ENCODE results near the gene NEURL1. TPM values are rescaled to one million over a fixed set of nuclear protein-coding genes. Genes with fewer than 3 reads are reported as not detected.

Gene NEURL1
- total RNA-seq, 2 donors from 2014 or later, result 2.5 to 3.5 TPM

DNA sequence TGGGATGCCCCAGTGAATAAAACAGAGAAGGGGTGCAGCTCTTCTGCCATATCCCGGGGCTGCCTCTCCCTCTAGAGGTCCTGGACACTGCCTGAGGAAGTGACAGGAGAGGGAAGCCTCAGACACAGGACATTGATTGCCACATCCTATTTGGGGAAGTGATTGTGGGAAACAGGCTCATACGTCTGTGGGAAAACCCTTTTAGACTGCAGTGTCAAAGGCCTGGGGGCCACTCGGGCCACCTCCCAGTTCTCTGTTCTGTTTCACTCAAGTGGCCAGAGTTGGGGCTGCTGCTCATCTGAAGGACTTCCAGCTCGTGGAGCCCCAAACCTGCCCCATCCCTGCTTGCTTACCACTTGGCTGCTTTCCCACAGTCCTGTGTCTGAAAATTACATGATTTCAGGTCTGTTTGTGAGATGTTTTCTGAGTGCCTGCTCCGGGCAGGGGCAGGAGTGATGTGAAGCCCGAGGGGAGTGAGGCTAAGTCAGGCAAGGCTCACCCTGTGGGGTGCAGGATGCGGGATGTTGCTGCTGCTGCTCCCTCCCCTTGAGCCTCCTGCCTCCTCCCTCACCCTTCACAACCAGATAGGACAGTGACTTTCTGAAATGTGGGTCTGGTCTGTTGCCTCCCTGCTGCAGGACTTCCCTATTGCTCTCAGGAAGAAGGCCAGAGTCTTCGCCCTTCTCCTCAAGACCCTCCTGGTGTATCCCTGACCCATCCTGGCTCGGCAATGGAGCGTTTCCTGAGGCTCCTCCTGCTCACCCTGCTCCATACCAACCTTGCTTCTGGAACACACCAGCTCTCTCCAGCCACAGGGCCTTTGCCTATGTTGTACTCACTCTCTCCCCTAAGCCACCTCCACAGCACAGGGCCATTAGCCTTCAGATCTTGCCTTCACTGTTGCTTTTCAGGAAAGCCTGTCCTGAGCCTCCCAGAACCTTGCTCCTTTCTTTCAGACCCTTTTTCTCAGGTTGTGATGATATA is 58.4 kb downstream of the NEURL1 start:
- H3K4me1 Mint-ChIP-seq (ENCODE audit: low read depth), result peaks cover 16% of the 10 kb centered on the region
- ATAC-seq (replicated peaks in 1 of 2), result no peak
- H3K4me3 Mint-ChIP-seq, result no peak overlapping the region
- no peak for DNase-seq
- no peak overlapping the region for H3K27ac Mint-ChIP-seq
- no peaks in the 10 kb centered on the region for H3K36me3 Mint-ChIP-seq (ENCODE audit: insufficient read depth in 2 of 2)
- no peaks in the 10 kb centered on the region for H3K9me3 Mint-ChIP-seq
- peaks cover 18% of the 10 kb centered on the region for H3K27me3 Mint-ChIP-seq (ENCODE audit: low read depth)

DNA sequence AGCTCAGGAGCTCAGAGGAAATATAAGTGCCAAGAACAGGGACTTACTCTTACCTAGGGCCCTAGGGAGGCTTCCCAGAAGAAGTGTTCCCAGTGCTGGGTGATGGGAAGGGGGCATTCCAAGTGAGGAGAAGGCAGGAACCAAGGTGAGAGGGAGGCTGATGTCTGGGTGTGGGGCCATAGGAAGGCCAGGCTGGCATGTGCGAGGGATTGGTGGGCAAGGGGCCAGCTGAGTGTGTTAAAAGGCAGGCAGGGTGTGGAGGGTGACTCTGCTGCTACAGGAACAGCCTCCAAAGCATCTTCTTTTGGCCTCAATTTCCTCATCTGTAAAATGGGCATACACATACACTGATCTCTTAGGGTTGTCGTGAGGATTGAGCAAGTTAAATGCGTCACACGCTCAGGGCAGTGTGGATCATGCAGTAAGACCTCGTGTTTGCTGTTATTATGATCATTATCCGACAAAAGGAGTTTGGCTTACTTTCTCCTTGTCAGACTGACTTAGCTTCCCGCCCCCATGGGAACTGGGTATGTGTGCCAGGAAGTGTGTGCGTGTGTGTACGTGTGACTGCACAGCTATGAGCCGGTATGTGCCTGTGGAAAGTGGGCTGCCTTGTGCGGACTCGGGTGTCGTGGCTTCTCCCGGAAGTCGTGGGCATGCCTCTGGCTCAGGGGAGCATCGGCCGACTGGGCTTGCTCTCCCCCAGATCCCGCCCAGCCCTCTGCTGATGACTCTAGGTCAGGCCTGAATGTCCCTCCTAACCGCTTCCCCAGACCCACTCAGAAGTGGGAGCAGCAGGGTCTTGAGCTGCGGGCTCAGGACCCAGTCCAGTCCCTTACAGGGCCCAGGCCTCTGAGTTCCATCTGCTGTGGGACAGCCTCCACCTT is 59.6 kb downstream of the NEURL1 start:
- Mint-ChIP-seq H3K36me3 (ENCODE audit: insufficient read depth in 2 of 2) (no peaks in the 10 kb centered on the region), H3K9me3 (no peaks in the 10 kb centered on the region), H3K27ac (no peak overlapping the region), H3K4me1 (ENCODE audit: low read depth) (peaks cover 16% of the 10 kb centered on the region), H3K4me3 (no peak overlapping the region), H3K27me3 (ENCODE audit: low read depth) (peaks cover 22% of the 10 kb centered on the region)
- ATAC-seq (replicated peaks in 1 of 2) (no peak), DNase-seq (no peak)

- Mint-ChIP-seq H3K27ac (no peak overlapping the region), H3K27me3 (ENCODE audit: low read depth) (peaks cover 28% of the 10 kb centered on the region), H3K9me3 (no peaks in the 10 kb centered on the region), H3K4me1 (ENCODE audit: low read depth) (peaks cover 16% of the 10 kb centered on the region), H3K4me3 (peak overlapping the region; percentile 79 to 83), H3K36me3 (ENCODE audit: insufficient read depth in 2 of 2) (no peaks in the 10 kb centered on the region)
- ATAC-seq (replicated peaks in 1 of 2), result peak; percentile 81 to 84
- peak; percentile 55 to 63 for DNase-seq
These were observed 60.4 kb downstream of the NEURL1 start for GRCh38 chr10:103553743-103554487.

GRCh38 chr10:103554488-103555324 is 61.2 kb downstream of the NEURL1 start:
- peak overlapping the region; percentile 79 to 83 for H3K4me3 Mint-ChIP-seq
- H3K27me3 Mint-ChIP-seq (ENCODE audit: low read depth), result peaks cover 28% of the 10 kb centered on the region
- H3K4me1 Mint-ChIP-seq (ENCODE audit: low read depth), result peaks cover 16% of the 10 kb centered on the region
- no peaks in the 10 kb centered on the region for H3K36me3 Mint-ChIP-seq (ENCODE audit: insufficient read depth in 2 of 2)
- no peaks in the 10 kb centered on the region for H3K9me3 Mint-ChIP-seq
- DNase-seq, result peak; percentile 23 to 38
- peak; percentile 54 to 60 for ATAC-seq (replicated peaks in 1 of 2)
- no peak overlapping the region for H3K27ac Mint-ChIP-seq

DNA sequence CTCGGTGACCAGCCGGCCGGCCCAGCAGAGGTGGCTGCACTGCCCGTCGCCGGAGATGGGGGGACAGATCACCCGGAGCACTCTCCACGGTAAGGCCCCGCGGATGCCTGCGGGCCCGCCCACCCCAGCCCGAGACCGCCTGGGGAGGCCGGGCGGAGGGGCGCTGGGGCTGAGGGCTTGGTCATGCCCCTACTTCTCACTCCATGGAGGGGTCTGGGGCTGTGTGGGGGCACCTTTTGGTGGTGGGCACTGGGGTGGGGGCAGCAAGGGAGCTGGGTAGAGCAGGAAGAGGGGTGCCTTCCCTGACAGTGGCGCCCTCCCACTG is 61.8 kb downstream of the NEURL1 start:
- peak overlapping the region in 1 of 2 donors; percentile 50 for H3K4me3 Mint-ChIP-seq
- H3K9me3 Mint-ChIP-seq, result no peaks in the 10 kb centered on the region
- ATAC-seq (replicated peaks in 1 of 2), result peak; percentile 10 to 16
- H3K27me3 Mint-ChIP-seq (ENCODE audit: low read depth), result peaks cover 28% of the 10 kb centered on the region
- H3K4me1 Mint-ChIP-seq (ENCODE audit: low read depth), result peaks cover 16% of the 10 kb centered on the region
- H3K36me3 Mint-ChIP-seq (ENCODE audit: insufficient read depth in 2 of 2), result no peaks in the 10 kb centered on the region
- no peak for DNase-seq
- no peak overlapping the region for H3K27ac Mint-ChIP-seq

DNA sequence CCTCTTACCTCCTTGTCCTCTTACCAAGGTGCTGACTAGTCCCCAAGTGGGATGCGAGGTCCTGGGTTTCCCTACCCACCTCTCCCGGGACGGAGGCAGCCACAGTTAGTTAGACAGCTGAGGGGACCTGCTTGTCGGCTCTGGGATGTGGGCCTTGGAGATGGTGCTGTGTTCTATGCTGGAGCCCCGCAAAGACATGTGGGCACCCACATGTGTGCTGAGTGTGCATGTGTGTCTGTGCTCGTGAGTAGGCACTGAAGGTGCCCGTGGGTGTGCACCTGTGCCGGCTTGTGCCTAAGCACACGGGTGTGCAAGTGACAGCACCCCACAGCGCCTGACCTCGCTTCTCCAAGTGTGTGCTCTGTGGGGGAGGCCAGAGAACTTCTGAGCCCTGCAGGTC is 62.2 kb downstream of the NEURL1 start:
- peaks cover 28% of the 10 kb centered on the region for H3K27me3 Mint-ChIP-seq (ENCODE audit: low read depth)
- no peaks in the 10 kb centered on the region for H3K9me3 Mint-ChIP-seq
- no peak for ATAC-seq (replicated peaks in 1 of 2)
- H3K4me1 Mint-ChIP-seq (ENCODE audit: low read depth), result peaks cover 16% of the 10 kb centered on the region
- no peak for DNase-seq
- peak overlapping the region in 1 of 2 donors; percentile 52 for H3K4me3 Mint-ChIP-seq
- no peaks in the 10 kb centered on the region for H3K36me3 Mint-ChIP-seq (ENCODE audit: insufficient read depth in 2 of 2)
- no peak overlapping the region for H3K27ac Mint-ChIP-seq

- peaks cover 16% of the 10 kb centered on the region for H3K4me1 Mint-ChIP-seq (ENCODE audit: low read depth)
- ATAC-seq (replicated peaks in 1 of 2), result no peak
- no peaks in the 10 kb centered on the region for H3K9me3 Mint-ChIP-seq
- DNase-seq, result no peak
- H3K27me3 Mint-ChIP-seq (ENCODE audit: low read depth), result peaks cover 28% of the 10 kb centered on the region
- H3K36me3 Mint-ChIP-seq (ENCODE audit: insufficient read depth in 2 of 2), result no peaks in the 10 kb centered on the region
- no peak overlapping the region for H3K4me3 Mint-ChIP-seq
- no peak overlapping the region for H3K27ac Mint-ChIP-seq
These were observed 63.0 kb downstream of the NEURL1 start for GRCh38 chr10:103556383-103557007.

GRCh38 chr10:103557455-103557854 is 64.0 kb downstream of the NEURL1 start:
- Mint-ChIP-seq H3K4me3 (no peak overlapping the region), H3K36me3 (ENCODE audit: insufficient read depth in 2 of 2) (no peaks in the 10 kb centered on the region), H3K9me3 (no peaks in the 10 kb centered on the region), H3K27me3 (ENCODE audit: low read depth) (peaks cover 28% of the 10 kb centered on the region), H3K27ac (no peak overlapping the region), H3K4me1 (ENCODE audit: low read depth) (peaks cover 16% of the 10 kb centered on the region)
- ATAC-seq (replicated peaks in 1 of 2) (no peak), DNase-seq (no peak)

DNA sequence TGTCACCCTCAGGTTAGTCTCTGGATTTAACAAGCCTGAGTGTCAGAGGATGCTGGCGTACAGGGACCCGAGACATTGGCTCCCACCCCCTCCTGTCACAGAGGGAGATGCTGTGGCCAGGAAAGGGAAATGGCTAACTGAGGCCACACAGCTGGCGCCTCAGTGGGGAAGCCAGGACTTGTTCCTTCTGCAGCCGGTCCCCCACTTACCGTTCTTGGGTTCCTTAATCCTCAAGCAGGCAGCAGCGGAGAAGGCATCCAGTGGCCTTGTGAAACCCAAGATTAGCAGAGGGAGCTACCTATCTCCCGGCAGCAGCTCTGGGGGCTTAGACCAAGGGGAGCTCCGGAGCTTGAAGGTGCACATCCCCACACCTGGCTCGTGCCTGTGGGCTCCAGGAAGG is 65.4 kb downstream of the NEURL1 start:
- Mint-ChIP-seq H3K27ac (no peak overlapping the region), H3K27me3 (ENCODE audit: low read depth) (peaks cover 28% of the 10 kb centered on the region), H3K9me3 (no peaks in the 10 kb centered on the region), H3K4me3 (no peak overlapping the region), H3K4me1 (ENCODE audit: low read depth) (peaks cover 10% of the 10 kb centered on the region), H3K36me3 (ENCODE audit: insufficient read depth in 2 of 2) (no peaks in the 10 kb centered on the region)
- ATAC-seq (replicated peaks in 1 of 2) (no peak), DNase-seq (no peak)

DNA sequence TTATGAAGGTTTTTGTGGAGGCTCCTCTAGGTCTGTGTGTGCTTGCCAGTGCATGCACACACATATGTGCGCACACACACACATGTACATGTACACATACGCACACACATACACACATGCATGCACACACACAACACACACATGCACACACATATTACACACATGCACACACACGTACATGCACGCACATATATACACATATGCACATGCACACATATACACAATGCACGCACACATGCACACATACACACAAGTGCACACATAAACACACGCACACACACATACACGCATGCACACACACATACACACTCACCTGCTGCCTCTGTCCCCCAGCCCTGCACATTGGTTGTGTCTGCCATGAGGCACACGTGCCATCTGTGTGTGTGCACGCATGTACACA is 66.3 kb downstream of the NEURL1 start:
- Mint-ChIP-seq H3K27me3 (ENCODE audit: low read depth) (peaks cover 19% of the 10 kb centered on the region), H3K36me3 (ENCODE audit: insufficient read depth in 2 of 2) (no peaks in the 10 kb centered on the region), H3K9me3 (no peaks in the 10 kb centered on the region), H3K4me1 (ENCODE audit: low read depth) (peaks cover 2% of the 10 kb centered on the region), H3K4me3 (no peak overlapping the region), H3K27ac (no peak overlapping the region)
- ATAC-seq (replicated peaks in 1 of 2), result no peak
- no peak for DNase-seq

DNA sequence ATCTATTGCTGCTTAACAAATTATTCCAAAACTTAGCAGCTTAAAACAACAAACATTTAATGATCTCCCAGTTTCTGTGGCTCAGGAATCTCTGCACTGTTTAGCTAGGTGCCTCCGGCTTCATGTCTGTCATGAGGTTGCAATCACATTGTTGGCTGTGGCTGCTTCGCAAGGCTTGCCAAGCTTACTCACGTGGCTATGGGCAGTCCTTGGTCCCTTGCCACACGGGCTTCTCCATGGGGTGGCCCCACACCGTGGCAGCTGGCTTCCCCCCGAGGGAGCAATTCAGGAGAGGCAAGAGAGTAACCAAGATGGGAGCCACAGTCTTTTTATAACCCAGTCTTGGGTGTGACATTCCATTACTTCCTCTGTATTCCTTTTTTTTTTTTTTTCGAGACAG is 67.4 kb downstream of the NEURL1 start:
- Mint-ChIP-seq H3K36me3 (ENCODE audit: insufficient read depth in 2 of 2) (no peaks in the 10 kb centered on the region), H3K27ac (no peak overlapping the region)
- no peak for DNase-seq

GRCh38 chr10:103562383-103562782 is 68.9 kb downstream of the NEURL1 start:
- H3K27me3 Mint-ChIP-seq (ENCODE audit: low read depth), result peaks cover 10% of the 10 kb centered on the region
- H3K9me3 Mint-ChIP-seq, result no peaks in the 10 kb centered on the region
- ATAC-seq (replicated peaks in 1 of 2), result no peak
- no peak for DNase-seq
- H3K4me1 Mint-ChIP-seq (ENCODE audit: low read depth), result no peaks in the 10 kb centered on the region
- H3K4me3 Mint-ChIP-seq, result no peak overlapping the region
- no peak overlapping the region for H3K27ac Mint-ChIP-seq
- H3K36me3 Mint-ChIP-seq (ENCODE audit: insufficient read depth in 2 of 2), result no peaks in the 10 kb centered on the region

More for the DNA sequence above, 67.4 kb downstream of the NEURL1 start:
- Mint-ChIP-seq H3K4me3 (no peak overlapping the region), H3K27me3 (ENCODE audit: low read depth) (peaks cover 16% of the 10 kb centered on the region), H3K9me3 (no peaks in the 10 kb centered on the region), H3K4me1 (ENCODE audit: low read depth) (no peaks in the 10 kb centered on the region)
- no peak for ATAC-seq (replicated peaks in 1 of 2)

Data from activated T-cell treated with anti-CD3 and anti-CD28 coated beads, Interleukin-2, amount 50 U/mL, for 72 hours (primary cell).